HS-5 (cell line): ENCODE data around the gene RAPGEF3.

Experiments used
- DNase-seq: peaks from one replicate; pipeline ENCODE4 v3.0.0-alpha.2; 2012; ENCODE audit warnings: low read depth

RAPGEF3 gene

GRCh38 chr12:47776471-47777143 is 17.9 kb upstream of the RAPGEF3 start:
- DNase-seq, result no peak

DNA sequence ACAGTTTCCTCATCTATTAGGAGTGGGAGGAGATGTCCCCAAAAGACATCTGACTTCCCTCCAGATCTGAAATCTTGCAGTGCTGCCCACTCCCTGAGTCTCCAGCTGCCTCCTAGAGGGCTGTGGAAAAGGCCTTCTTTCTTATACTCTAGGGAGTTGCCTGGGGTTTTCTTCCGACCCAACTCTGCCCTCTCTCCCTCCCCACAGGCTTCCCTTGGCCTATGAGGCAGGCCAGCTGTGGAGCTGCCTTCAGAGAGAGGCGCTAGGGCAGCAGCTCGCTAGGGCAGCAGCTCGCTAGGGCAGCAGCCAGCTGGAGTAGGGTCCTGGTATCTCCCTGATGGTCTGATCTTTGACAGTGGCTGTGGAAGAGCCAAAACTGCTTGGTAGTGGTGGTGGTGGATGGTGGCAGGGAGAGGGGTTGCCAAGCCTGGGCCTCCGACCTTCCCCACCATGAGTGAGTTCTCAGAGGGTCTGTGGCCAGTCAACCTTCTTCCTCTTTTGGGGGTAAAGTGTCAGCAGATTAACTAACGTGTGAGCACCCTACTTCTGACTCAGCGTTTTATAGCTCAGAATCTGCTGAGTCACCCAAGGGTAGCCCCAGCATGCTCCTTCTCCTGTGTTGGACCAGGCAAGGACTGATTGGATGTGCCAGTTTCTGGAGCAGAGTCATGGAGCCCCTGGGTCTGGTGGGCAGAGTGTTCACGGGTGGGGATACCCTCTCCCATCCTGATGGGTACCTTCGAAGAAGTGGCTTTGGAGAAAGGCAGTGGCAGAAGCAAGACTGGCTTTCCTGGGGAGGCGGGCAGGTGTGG is 16.6 kb upstream of the RAPGEF3 start:
- DNase-seq, result no peak

DNA sequence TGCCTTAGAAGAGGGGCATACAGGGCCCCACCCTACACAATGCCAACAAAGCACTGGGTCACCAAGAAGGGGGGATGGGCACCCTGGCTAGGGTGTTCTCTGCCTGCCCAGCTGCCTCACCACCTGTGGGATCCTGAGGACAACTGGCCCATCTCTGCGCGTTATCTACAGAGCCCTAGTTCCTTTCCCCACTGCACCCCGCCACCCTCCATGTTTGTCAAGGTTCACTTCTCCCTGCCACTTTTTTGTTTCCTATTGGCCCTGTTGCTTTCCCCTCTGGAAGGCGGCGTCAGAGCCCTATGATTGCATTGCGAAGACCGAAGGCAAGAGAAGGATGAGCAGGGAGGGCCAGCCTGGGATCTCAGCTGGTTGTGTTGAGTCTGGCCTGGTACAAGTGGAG is 16.0 kb upstream of the RAPGEF3 start:
- no peak for DNase-seq

GRCh38 chr12:47773858-47774580 is 15.3 kb upstream of the RAPGEF3 start:
- no peak for DNase-seq

DNA sequence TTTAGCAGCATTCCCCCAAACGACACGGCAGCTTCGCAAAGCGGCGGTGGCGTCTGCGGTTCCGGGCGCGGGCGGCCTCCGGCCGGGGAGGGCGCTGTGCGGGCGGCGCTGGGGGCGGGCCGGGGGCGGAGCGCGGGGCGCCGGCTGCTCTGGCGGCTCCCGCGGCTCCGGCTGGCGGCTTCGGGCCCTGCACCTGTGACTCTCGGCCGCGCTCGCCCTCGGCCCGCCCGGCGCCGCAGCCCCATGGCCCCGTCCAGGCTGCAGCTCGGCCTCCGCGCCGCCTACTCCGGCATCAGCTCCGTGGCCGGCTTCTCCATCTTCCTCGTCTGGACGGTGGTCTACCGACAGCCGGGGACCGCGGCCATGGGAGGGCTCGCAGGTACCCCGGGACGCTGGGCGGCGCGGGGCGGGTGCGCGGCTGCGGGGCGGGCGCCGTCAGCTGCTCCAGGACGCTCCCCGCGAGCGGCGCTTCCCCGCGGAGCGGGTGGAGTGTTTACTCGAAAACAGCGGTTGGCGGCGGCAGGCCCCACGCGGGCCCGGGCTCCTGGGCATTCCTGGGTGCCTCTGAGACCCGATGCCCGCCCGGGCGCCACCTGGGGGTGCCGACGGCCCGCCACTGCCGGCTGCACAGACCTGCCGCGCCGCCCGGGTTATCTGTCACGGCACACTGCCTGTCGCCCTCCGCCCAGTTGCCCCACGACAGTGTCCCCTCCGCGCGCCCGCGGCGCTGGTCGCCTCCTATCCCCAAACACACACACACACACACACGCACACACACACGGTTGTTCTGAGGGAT is 14.6 kb upstream of the RAPGEF3 start, which contains the start of gene SLC48A1:
SLC48A1 (plus strand) TSS at position 177 of the 796 bp plus-strand sequence; CDS start at position 244, 67 bp downstream.
- DNase-seq, result no peak

DNA sequence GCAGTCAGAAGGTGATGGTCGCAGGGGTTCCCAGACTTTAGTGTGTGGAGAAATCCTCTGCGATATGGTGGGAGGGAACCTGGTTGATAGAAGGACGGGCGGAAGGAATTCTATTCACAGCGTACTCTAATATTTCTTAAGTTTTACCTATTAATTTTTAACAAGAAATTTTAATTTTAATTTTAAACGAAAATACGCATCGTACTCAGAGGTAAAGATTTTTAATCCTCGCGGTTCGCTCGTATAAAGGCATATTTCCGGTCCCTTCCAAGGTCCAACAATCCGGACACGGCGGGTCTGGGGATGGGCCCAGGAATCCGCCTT is 14.0 kb upstream of the RAPGEF3 start:
- no peak for DNase-seq

DNA sequence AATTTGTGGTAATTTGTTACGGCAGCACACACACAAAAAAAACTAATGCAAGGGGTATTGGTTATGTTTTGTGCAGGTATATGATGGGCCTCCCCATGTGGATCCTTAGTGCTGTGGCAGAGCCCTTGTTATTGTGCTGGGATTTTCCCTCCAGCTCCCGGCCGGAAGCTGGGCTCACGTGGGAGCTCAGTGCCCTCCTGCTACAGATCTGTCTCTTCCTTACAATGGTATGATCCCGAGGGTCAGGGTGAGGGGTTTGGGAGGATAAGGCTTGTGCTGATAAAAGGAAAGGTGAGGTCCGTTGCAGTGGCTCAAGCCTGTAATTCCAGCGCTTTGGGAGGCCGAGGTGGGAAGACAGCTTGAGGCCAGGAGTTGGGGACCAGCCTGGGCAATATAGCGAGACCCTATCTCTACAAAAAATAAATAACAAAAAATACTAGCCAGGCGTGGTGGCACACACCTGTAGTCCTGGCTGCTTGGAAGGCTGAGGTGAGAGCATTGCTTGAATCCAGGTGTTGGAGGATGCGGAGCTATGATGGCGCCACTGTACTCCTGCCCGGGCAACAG is 13.5 kb upstream of the RAPGEF3 start:
- no peak for DNase-seq

DNA sequence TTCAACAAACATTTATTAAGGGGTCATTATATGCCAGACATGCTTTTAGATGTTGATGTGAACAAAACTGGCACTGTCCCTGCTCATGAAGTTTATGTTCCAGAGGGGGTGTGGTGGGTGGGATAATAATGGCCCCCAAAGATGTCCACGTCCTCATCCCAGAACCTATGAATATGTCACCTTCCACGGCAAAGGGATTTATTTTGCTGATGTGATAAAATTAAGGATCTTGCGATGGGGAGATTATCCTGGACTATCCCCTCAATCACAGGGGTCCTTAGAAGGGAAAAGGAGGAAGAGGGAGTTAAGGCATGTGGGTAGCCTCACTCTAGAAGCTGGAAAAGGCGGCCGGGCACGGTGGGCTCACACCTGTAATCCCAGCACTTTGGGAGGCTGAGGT is 12.6 kb upstream of the RAPGEF3 start:
- no peak for DNase-seq

- DNase-seq, result no peak
Measured at GRCh38 chr12:47770086-47770726, 11.5 kb upstream of the RAPGEF3 start.

DNA sequence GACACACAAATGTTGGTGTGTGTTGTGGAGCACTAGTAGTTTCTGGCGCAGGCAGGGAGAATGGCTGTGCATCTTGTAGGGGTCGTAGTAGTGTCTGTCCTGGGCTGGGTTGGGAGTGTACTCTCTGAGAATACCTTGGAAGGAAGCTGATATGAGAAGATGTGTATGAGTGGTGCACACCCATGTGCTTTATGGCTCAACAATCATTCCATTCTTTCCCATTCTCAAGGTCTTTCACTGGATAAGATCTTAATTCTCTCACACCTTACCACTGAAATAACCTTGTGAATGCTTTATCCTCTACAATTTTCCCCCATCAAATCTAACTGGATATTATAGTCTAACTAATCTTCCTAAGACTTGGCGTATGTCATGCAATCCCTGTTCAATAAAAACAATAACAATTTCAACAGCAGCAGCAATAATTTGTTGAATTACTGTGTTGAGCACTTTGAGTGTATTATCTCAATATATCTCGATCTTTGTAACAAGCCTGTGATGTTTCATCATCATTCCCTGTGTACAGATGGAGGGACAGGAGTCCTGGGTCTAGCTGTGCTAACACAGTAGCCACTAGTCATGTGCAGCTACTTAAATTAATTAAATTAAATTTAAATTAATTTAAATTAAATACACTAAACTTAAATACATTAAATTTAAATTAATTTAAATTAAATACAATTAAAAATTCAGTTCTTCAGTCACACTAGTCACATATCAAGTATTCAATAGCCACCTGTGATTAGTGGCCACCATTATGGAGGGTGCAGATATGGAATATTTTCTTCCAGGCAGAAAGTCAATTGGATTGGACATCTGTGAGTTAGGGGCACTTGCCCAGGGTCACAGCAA is 10.8 kb upstream of the RAPGEF3 start:
- no peak for DNase-seq

GRCh38 chr12:47768323-47768811 is 9.7 kb upstream of the RAPGEF3 start:
- peak; percentile 57 for DNase-seq

- DNase-seq, result no peak
Measured at GRCh38 chr12:47767216-47767724, 8.6 kb upstream of the RAPGEF3 start.

DNA sequence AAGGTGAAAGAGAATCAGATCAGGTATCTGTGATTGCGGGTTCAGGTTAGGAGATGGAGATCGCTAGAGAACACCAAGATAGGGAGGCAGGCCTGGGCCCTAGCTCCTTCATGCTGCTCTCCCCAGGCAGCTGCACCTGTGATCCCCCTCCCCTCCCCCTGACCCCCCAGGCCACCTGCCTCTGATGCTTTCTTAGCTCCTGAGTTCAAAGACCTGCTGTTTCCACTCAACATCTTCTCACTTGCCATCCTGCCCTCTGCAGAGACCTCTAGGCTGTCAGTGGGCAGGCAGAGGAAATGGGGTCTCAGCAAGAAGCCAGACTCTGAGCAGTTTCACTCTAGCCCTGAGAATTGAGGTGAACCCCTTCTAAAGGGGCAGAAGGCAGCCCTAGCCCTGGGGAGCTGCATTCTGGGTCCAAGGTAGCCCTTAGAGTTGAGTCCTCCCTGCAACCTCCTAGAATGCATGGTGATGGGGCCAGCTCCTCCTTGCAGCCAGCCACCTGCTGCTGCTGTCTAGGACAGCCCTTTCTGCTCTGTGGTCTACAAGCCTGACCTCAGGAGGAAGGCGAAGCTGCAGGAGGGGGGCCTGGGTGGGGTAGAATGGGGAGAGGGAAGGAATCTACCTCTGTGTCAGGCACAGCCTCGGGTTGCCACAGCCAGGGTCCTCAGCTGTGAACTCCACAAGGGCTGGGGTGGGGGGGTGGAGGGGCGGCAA is 8.0 kb upstream of the RAPGEF3 start:
- DNase-seq, result no peak

DNA sequence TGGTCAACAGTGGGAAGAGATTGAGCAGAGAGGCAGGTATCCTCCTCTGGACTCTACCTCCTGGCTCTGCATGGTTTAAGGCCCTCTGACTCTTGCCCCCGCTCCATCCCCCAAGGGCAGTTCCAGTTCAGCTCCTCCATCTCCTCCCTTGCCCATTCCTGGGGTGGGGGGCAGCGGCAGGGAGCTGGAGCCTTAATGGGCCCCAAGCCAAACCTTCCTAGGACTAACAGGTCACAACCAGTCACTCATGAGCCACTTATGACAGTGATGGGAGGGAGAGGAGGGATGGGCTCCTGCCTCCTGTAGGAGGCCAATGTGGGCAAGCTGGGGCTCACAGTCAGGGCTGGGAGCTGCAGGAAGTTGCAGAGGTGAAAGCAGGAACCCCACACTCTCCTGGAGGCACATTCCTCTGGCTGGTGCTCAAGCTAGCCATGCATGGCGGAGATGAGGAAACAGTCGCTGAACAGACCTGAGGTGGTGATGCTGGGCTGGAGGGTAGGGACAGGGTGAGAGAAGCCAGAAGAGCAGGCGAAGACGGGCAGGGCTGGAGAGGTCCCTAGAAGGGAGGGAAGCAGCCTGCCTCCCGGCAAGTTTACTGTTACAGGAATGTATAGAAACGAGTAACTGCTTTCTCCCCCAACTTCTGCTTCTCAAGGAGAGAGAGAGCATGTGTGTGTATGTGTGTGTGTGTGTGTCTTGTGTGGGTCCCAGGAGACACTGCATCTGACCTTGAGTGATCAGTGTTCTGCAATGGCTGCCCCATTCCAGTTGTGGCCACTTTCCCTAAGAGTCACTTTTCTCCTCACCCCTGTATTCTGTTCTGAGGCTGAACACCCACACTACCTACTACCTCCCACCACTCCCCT is 5.0 kb upstream of the RAPGEF3 start:
- DNase-seq, result no peak

DNA sequence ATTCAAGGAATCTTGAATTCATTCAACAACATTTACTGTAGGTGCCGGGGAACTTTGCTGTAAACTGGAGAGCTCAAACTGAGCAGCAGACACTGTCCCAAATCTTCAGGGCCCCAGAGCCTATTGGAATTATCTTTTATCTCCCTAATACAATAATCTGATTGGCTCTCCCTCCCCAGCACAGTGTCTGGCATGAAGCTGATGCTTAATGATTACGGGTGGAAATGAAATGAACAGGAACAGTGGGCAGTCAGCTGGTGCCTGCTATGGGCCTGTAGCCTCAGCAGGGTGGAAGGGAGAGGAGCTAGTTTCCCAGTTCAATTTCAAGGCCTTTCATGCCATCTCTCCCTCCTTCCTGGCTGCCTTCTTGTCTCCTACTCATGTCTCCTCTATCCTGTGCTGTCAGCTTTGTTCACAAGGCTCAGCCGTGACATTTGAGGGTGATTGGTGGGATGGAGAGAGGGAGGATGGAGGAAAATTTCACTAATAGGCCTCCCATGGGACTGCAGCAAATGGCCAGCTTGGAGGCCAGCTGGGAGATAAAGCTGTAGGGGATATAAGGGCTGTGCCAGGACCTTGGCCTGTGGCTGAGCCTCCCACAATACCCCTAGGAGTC is 4.3 kb upstream of the RAPGEF3 start:
- no peak for DNase-seq

DNA sequence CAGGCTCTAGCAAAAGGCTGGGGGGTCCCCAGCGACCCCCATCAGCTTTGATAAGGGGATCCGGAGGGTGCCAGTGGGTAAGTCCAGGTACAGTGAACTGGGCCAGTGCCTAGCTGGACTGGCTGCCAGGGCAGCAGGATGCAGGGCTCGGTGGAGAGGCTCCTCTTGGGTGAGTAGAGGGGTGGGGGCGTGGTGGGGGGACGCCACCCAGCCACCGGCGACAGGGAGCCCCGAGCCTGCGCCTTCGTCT is 171 bp downstream of the RAPGEF3 start:
- no peak for DNase-seq

DNA sequence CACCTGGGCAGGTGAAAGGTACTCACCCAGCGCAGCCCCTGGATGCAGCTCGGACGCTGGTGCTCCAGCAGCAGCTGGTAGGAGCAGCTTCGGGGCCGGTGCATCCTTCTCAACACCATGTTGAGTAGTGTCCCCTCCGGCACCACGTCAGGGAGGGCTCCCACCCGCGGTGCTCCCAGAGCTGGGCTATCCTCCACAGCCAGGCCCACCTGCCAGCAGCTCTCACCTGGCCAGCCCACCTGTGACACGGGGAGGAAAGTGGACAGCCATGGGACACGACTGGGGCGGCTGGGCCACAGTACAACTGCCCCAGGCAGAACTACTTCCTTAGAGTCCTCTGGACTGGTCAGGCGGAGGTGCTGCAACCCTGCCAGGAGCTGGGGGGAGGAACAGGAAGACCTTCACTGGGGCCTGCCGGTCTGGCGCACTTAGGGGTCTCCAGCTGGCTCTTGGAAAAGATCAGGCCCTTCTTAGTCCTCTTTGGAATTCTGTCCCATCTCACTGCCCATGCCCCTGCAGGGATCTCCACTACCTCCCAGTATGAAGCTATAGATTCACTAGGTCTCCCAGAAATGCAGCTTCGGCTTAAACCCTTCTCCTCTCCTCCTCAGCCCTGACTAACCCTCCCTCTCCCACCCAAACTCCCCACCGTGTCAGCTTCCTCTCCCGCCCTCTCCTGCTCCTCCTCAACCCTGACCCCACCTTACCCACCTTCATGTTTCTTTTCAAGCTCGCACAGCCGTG is 668 bp downstream of the RAPGEF3 start:
- no peak for DNase-seq
